K562 (cell line): ENCODE results near the gene NDUFS6. TPM values are rescaled to one million over a fixed set of nuclear protein-coding genes. Genes with fewer than 3 reads are reported as not detected.

Source experiments
- CHD7 ChIP-seq: fragments of 200-600 bp; sonication (generic); IDR thresholded peaks from one replicate; pipeline ENCODE4 v1.6.1; 2012; ENCODE audit warnings: mild to moderate bottlenecking, low read depth, low read length, inconsistent platforms
- EGR1 ChIP-seq: fragments of 450-650 bp; conservative IDR thresholded peaks from 2 replicates; pipeline ENCODE4 v1.6.1; 2017; ENCODE audit warnings: mild to moderate bottlenecking
- GABPB1 ChIP-seq: sonication (generic); formaldehyde crosslinking; IDR thresholded peaks from 2 replicates; pipeline ENCODE4 v1.8.0; 2022; ENCODE audit warnings: mild to moderate bottlenecking, missing genetic modification reagents
- SMAD4 ChIP-seq: fragments of 250-450 bp; sonication (Bioruptor Pico); conservative IDR thresholded peaks from 2 replicates; pipeline ENCODE4 v1.8.0; 2021; ENCODE audit warnings: inconsistent platforms, mild to moderate bottlenecking, moderate library complexity
- TAF7 ChIP-seq: fragments of 450-650 bp; IDR thresholded peaks from 2 replicates; pipeline ENCODE4 v1.6.1; 2016; ENCODE audit warnings: missing genetic modification characterization, missing compliant biosample characterization
- TBP ChIP-seq: optimal IDR thresholded peaks from 2 replicates; pipeline ENCODE3; 2011; ENCODE audit warnings: low read depth, low read length, improper control_type of control experiment
- ZC3H8 ChIP-seq: fragments of 450-650 bp; IDR thresholded peaks from 2 replicates; pipeline ENCODE4 v1.6.1; 2017
- polyA plus RNA-seq, 8 experiments: library from polyadenylated mRNA; depleted of rRNA in 4 of 8; stranded (reverse) in 5 of 8; unstranded in 3 of 8; fragments of >200 nt; fragmentation: Nextera tagmentation in 2 of 8; fragmentation: Illumina TruSeq in 1 of 8; extraction: Ambion mirVana in 2 of 8; extraction: Trizol in 1 of 8; gene quantifications; 2 replicates each; pipeline versions ENCODE4 v1.2.1 to v1.2.3, GENCODE V29; 2011 to 2014; ENCODE audit warnings: inconsistent platforms in 1 of 8, missing spikeins in 1 of 8
- total RNA-seq, 7 experiments: library from RNA; depleted of rRNA in 6 of 7; stranded (reverse); fragments of >200 nt in 6 of 7; fragmentation: Illumina TruSeq in 2 of 7; extraction: Trizol in 2 of 7; gene quantifications; 2 replicates each; pipeline versions ENCODE4 v1.2.1 to v1.2.3, GENCODE V29; 2011 to 2021; ENCODE audit warnings: low replicate concordance in 1 of 7
- TF ChIP-seq, protein P1 (sequence below): sonication (generic); formaldehyde crosslinking; IDR thresholded peaks from 2 replicates; pipeline ENCODE4 v1.5.0; 2020; ENCODE audit warnings: missing genetic modification reagents
- TF ChIP-seq, protein P2 (sequence below): fragments of 250-450 bp; sonication (Bioruptor Pico); IDR thresholded peaks from 2 replicates; pipeline ENCODE4 v1.4.0; 2020
- TF ChIP-seq, protein P3 (sequence below): sonication (generic); formaldehyde crosslinking; IDR thresholded peaks from 2 replicates; pipeline ENCODE4 v1.4.0; 2020; ENCODE audit warnings: mild to moderate bottlenecking, missing genetic modification reagents
- TF ChIP-seq, protein P4 (sequence below): sonication (generic); formaldehyde crosslinking; IDR thresholded peaks from 2 replicates; pipeline ENCODE4 v1.8.1; 2022; ENCODE audit warnings: missing genetic modification reagents

The NDUFS6 gene
- total and polyA plus RNA-seq, 9 of the 15 experiments (the other 6 are each of a cell fraction or from before 2014, with no cell fraction given) = 36.1 to 291 (median 77.0) TPM

- TF ChIP-seq, protein P1, sequence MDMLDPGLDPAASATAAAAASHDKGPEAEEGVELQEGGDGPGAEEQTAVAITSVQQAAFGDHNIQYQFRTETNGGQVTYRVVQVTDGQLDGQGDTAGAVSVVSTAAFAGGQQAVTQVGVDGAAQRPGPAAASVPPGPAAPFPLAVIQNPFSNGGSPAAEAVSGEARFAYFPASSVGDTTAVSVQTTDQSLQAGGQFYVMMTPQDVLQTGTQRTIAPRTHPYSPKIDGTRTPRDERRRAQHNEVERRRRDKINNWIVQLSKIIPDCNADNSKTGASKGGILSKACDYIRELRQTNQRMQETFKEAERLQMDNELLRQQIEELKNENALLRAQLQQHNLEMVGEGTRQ (CRISPR knock-in tag) = peak; percentile 89
- TF ChIP-seq, protein P2, sequence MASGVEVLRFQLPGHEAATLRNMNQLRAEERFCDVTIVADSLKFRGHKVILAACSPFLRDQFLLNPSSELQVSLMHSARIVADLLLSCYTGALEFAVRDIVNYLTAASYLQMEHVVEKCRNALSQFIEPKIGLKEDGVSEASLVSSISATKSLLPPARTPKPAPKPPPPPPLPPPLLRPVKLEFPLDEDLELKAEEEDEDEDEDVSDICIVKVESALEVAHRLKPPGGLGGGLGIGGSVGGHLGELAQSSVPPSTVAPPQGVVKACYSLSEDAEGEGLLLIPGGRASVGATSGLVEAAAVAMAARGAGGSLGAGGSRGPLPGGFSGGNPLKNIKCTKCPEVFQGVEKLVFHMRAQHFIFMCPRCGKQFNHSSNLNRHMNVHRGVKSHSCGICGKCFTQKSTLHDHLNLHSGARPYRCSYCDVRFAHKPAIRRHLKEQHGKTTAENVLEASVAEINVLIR = no peak
- TF ChIP-seq, protein P3, sequence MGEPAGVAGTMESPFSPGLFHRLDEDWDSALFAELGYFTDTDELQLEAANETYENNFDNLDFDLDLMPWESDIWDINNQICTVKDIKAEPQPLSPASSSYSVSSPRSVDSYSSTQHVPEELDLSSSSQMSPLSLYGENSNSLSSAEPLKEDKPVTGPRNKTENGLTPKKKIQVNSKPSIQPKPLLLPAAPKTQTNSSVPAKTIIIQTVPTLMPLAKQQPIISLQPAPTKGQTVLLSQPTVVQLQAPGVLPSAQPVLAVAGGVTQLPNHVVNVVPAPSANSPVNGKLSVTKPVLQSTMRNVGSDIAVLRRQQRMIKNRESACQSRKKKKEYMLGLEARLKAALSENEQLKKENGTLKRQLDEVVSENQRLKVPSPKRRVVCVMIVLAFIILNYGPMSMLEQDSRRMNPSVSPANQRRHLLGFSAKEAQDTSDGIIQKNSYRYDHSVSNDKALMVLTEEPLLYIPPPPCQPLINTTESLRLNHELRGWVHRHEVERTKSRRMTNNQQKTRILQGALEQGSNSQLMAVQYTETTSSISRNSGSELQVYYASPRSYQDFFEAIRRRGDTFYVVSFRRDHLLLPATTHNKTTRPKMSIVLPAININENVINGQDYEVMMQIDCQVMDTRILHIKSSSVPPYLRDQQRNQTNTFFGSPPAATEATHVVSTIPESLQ = 0 out of 2 replicates have a peak, but pooled peaks have one; percentile 16
- TF ChIP-seq TBP = no peak
- no peak for TF ChIP-seq GABPB1 (CRISPR knock-in tag)
- TF ChIP-seq EGR1 = no peak
- TF ChIP-seq ZC3H8 = no peak
- no peak for TF ChIP-seq CHD7
- TF ChIP-seq, protein P4, sequence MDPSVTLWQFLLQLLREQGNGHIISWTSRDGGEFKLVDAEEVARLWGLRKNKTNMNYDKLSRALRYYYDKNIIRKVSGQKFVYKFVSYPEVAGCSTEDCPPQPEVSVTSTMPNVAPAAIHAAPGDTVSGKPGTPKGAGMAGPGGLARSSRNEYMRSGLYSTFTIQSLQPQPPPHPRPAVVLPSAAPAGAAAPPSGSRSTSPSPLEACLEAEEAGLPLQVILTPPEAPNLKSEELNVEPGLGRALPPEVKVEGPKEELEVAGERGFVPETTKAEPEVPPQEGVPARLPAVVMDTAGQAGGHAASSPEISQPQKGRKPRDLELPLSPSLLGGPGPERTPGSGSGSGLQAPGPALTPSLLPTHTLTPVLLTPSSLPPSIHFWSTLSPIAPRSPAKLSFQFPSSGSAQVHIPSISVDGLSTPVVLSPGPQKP (CRISPR knock-in tag) = no peak
- TF ChIP-seq TAF7 (tag) = no peak
- TF ChIP-seq SMAD4 = no peak
These were observed 560 bp upstream of the NDUFS6 start (continued) for GRCh38 chr5:1800472-1801221.
